HG02884 (cell line): Measurements from ENCODE around the gene OR6C65.
"Not testable (repeated sequence)": the region's sequence is repeated elsewhere in the genome, so short reads cannot be mapped to it uniquely, and the experiment has no call there.

Source experiments
- ATAC-seq: cut with Tn5 transposase; IDR thresholded peaks from one replicate; pipeline ENCODE4 v1.9.1; 2021; ENCODE audit warnings: mild to moderate bottlenecking, moderate library complexity; ENCODE audit not compliant: unreplicated experiment

The OR6C65 gene

DNA sequence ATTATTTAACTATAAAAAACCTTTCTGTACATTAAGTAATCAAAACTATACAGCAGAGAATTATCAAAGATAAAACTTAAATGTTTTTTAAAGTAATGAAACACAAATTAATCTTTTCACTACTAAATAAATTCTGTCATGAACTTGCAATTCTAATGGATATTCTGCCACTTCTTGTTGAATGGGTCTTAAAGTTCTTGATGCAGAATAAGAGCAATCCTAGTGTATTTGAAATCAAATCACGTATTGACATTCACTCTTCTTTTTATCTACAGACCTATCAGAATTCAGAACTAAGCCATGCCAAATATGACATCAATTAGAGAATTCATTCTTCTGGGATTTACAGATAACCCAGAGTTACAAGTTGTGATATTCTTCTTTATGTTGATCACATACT, at the start of gene OR6C65:
TSS of gene OR6C65 (plus strand) at position 301 of the 400 bp plus-strand sequence. CDS start at position 301, 0 bp downstream.
- no peak for ATAC-seq

DNA sequence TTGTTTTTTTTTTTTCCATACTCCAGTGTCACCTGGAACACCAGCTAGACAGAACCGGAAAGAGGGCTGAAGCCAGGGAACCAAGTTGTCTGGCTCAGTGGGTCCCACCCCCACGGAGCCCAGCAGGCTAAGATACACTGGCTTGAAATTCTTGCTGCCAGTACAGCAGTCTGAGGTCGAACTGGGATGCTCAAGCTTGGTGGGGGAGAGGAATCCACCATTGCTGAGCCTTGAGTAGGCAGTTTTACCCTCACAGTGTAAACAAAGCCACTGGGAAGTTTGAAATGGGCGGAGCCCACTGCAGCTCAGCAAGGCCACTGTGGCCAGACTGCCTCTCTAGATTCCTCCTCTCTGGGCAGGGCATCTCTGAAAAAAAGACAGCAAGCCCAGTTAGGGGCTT, 45.0 kb upstream of the OR6C65 start:
- not testable (repeated sequence) for ATAC-seq

DNA sequence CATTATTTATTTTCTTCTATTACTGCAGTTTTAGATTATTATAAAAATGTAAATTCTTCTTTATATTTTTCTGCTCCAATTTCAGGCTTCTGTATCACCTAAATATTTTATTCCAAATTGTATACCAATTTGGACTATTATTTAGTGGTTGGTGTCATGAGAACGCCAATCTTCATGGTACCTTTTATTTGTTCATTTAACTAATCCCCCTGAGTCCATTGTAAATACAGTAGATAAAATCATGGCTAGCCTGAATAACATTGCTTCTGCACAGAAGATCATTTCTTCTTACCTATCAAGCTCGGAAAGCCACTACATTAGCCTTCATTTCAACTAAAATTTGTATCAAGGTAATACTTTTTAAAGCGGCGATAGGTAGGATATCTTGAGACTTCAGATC, 37.7 kb upstream of the OR6C65 start, which contains the start of gene OR6C75:
TSS of gene OR6C75 (plus strand) at position 301 of the 400 bp plus-strand sequence. CDS start 2,136 bp downstream, outside the sequence.
- ATAC-seq: no peak

DNA sequence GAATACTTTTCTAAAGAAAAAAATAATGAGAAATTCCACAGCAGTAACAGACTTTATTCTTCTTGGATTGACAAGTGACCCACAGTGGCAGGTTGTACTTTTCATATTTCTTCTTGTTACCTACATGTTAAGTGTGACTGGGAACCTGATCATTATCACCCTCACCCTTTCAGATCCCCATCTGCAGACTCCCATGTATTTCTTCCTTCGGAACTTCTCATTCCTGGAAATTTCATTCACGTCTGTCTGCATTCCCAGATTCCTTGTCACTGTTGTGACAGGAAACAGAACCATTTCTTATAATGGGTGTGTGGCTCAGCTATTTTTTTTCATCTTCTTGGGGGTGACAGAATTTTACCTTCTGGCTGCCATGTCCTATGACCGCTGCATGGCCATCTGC, 35.2 kb upstream of the OR6C65 start:
- ATAC-seq: no peak

DNA sequence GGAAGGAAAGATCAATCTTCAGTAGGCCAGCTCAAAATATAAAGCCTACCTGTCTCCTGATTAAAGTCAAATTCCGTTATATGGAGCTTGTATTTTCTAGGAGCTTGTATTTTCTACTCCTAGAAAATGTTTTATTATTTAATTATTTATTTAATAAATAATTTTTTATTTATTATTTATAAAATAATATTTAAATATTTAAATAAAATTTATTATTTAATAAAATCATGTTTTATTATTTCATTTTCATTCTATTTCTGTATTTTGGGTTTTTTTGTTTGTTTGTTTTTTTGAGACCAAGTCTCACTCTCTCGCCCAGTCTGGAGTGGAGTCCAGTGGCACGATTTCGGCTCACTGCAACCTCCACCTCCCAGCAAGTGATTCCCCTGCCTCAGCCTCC, 27.8 kb upstream of the OR6C65 start:
- no peak for ATAC-seq

DNA sequence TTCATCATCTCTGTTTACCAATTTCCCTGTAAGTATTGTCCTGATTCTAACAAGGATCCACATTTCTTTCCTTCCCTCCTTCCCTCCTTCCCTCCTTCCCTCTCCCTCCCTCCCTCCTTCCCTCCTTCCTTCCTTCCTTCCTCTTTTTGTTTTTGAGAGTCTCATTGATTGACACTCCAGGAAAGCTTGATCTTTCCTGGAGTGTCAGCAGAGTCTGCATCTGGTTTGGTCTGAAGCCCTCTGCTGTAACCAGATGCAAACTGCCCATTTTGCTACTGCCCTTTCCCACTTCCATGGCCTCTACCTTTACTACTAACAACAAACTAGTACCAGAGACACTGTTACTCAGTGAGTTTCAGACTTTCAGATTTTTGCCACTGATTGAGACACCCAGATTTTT, 14.4 kb upstream of the OR6C65 start:
- no peak for ATAC-seq

DNA sequence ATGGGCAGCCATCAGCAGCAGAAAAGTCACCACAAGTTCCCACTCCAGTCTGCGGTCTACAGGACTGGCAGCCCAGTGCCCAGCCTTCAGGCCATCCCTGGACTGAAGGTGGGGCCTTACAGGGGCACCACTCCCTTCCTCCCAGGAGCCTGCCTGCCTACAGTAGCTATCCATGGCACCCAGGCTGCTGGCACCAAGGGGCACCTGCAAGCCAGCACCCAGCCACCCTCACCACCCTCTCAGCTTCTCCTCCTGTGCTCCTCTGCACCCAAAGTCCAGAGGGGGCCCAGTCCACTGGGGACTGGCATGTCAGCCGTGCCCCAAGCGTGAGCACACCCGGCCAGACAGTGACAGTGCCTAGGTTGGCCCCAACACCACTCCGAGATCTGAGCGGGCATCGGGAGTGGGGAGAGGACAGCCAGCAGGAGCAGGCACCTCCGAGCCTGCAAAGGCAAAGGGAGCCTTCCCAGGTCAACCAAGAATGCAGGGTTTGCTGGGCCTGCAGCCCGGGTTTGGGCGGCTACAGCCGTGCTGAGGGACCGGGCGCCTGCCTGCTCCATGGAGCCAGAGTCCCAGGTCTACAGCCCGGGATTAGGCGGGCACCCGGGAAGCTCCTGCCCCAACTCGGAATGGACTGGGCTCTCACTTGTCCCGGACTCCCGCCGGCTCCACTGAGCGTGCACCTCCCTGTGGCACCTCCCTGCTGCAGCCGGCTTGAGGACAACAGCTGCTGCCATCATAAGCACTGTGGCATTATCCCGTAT, 8.1 kb upstream of the OR6C65 start:
- no peak for ATAC-seq

DNA sequence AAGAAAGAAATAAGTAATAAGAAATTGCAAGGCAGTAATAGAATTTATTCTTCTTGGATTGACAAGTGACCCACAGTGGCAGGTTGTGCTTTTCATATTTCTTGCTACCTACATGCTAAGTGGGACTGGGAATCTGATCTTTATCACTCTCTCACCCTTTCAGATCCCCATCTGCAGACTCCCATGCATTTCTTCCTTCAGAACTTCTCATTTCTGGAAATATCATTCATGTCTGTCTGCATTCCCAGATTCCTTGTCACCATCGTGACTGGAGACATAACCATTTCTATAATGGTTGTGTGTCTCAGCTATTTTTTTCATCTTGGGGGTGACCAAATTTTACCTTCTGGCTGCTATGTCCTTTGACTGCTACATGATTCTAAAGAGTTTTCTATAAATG, 4.0 kb upstream of the OR6C65 start:
- ATAC-seq: no peak

DNA sequence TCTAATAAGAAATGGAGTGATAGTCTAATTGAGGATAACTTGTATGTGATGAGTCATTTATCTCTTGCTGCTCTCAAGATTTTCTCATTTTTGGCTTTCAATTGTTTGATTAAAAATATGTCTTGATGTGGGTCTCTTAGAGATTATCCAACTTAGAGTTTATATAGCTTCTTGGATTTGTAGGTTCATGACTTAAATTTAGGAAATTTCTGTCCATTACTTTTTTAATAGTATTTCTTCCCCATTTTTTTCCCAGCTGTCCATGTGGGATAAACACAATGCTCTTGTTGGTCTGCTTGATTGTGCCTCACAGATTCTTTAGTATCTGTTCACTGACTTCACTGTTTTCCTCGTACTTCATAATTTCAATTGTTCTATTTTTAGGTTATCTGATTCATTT, 7.5 kb downstream of the OR6C65 start:
- no peak for ATAC-seq

DNA sequence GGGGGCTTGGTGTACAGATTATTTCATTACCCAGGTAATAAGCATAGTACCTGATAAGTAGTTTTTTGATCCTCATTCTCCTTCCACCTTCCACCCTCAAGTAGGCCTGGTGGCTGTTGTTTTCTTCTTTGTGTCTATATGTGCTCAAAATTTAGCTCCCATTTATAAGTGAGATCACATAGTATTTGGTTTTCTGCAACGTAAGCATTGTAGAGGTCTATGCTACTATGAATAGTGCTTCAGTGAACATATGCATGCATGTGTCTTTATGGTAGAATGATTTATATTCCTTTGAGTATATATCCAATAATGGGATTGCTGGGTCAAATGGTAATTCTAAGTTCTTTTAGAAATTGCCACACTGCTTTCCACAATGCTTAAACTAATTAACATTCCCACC, 8.8 kb downstream of the OR6C65 start:
- ATAC-seq: not testable (repeated sequence)

DNA sequence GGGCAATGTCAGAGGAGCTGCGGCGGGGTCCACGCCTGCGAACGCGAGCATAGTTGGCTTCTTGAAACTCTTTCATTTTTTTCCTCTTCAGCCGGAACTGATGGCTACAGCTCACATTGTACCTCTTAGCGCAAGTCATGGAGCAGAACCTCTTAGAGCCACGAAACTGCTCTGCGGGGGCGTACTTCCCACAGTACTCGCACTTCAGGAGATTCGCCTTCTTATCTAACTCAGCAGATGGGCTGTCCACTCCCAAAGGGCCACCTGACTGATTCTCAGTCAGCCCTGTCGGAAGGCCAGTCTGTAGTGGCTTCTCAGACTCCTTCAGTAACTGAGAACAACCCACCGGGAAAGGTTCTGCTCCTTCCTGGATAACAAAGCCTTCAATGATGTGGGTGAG, 11.8 kb downstream of the OR6C65 start:
- not testable (repeated sequence) for ATAC-seq

DNA sequence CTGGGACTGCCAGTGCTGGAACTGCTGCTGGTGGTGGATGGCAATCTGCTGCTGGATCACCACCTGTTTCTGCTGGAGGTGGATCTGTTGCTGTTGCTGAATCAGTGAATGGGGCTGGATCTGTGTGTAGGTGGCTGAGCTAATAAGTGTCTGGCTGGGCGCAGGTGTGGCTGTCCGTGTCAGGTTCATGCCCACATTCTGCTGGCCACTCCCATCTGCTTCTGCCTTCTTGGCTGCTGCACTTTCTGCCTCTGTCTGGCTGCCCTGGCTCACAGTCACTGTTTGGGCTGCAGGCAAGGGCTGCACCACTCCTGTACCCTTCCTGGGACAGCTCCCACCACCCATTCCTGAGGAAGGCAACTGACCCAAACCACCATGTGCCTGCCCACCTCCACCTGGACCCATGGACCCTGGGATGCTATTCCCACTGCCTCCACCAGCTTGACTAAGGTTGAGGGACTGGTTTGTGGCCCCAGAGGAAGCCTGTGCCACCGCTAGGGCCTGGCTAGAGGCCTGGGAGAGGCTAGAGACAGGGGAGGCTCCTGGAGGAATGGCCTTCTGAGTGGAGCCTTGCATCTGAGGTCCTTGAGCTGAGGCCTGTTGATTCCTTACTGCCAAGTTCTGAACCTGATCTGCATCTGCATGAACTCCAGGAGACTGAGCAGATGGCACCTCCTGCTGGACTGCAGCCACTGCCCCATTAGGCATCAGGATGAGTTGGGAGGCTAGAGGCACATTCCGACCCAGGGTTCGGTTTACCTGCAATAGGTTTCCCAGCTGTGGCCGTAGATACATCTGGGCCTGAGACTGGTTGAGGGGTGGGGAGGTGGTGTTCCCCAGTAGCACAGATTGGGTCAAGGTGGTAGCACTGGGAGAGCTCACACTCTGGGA, 13.4 kb downstream of the OR6C65 start:
- ATAC-seq: not testable (repeated sequence)

DNA sequence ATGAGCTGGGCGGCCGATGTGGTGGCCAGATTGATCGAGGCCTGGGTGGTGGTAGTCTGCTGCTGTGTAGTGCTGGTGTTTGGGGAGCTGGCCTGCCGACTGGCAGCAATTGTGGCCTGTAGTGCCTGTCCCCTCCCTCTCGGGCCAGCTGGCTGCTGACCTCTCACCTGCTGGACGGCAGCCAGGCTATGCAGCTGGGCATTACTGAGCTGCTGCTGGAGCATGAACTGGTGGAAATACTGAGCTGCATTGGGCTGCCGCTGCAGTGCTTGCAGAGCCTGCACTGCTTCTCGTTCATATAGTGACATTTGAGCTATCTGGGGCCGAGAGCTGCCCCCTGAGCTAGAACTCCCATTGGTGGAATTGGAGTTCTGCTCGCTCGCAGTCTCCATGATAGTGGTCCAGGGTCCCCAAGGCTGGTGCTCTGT, 14.1 kb downstream of the OR6C65 start:
- ATAC-seq: not testable (repeated sequence)

DNA sequence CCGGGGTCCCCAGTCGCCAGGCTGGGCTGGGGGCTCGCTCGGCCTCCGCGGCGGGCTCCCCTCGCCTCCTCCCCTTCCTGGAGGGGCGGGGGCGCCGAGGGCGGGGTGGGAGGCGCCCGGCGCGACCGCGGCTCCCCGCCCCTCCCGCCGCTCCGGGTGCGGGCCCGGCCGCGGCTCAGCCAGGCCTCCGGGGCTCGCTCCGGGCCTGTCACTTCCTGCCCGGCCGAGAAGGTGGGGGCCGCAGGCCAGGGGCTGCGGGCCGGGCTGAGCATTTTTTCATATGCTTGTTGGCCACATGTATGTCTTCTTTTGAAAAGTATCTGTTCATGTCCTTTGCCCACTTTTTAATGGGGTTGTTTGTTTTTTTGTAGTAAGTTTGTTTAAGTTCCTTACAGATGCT, 14.6 kb downstream of the OR6C65 start:
- ATAC-seq: not testable (repeated sequence)

DNA sequence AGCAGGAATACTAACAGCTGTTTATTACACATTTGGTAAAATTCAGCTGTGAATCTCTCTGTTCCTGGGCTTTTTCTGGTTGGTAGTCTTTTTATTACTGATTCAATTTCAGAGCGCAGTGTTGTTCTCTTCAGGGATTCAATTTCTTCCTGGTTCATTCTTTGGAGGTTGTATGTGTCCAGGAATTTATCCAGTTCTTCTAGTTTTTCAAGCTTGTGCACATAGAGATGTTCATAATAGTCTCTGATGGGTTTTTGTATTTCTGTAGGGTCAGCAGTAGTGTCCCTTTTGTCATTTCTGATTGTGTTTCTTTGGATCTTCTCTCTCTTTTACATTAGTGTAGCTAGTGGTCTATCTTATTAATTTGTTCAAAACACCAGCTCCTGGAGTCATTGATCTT, 16.6 kb downstream of the OR6C65 start:
- ATAC-seq: no peak

DNA sequence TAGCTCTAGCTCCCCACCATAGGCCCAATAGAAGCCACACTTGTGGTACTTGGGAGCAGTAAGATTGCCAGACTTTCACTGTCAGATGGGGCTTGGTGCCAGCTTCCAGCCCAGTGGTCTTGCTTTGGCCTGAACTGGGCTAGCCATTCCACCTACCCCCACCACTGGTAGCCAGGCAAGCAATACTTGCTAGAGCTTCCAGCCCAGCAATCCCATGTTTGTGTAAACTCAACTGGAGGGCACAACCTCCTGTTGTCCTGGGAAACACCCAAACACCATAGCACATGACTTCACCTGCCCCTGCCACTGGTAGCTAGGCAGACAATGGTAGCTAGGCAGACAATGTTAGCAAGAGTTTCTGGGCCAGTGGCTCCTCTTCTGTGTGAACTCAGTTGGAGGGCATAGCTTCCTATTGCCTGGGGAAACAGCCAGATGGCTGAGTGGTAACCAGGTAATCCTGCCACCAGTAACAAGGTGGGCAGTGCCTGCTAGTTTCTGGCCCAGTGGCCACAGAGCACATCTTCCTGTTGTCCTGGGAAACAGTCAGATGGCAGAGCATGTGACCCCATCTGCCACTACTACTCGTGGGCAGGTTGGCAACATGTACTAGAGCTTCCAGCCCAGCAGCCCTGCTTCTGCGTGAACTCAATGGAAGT, 20.1 kb downstream of the OR6C65 start:
- ATAC-seq: no peak

DNA sequence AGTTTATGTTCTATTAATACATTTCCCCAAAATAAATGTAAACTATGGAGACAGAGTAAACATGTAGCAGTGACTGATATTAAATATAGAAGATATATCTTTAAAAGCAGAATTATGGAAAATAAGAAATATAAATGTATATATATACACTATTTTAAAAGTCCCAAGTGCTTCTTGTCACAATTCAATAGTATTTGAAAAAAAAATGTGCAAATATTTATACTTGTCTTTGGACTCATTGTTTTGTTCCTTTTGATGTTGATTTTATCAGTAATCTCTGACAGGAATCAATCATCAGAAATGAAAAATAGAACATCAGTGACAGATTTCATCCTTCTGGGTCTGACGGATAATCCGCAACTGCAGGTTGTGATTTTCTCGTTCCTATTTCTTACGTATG, 25.6 kb downstream of the OR6C65 start, which contains the start of gene OR6C76:
TSS of gene OR6C76 (plus strand) at position 301 of the 400 bp plus-strand sequence. CDS start at position 301, 0 bp downstream.
- no peak for ATAC-seq

DNA sequence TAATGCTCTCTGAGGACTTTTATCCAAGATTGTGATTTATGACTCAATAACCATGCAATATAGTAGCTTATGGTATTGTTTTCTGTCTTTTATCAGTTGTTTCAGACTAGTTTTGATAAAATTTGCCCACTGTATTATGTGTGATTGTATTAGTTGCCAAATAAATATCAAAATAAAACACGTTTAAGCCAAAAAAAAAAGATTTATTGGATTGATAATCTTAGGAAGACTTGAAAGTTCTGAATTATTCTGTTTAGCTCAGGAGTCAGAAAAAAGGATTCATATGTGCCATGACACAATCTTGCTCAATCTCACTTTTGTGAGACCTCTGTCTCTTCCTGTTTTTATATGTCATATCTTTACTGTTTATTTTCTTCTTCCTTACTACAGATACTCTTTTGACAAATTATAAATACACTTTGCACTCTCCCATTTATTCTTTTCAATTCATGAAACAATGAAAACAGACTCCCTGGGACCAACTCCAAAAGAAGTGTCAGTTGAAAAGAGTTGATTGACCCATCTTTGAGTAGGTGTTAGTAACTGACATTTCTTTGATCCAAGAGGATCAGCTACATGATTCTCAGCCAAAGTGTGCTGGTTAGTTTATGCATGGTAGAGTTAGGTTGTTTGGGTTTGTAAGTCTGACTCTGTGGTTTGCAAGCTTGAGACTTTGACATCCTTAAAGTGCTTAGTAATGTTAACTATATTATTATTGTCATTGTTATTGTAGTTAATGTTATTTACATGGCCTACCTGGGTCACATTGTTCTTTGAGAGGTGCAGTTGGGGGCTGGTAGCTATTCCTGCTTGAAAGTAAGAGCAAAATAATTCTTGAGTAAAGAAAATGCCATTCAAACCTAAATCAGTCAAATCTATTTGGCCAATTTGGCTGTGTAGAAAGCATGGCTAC, 28.3 kb downstream of the OR6C65 start:
- ATAC-seq: no peak

DNA sequence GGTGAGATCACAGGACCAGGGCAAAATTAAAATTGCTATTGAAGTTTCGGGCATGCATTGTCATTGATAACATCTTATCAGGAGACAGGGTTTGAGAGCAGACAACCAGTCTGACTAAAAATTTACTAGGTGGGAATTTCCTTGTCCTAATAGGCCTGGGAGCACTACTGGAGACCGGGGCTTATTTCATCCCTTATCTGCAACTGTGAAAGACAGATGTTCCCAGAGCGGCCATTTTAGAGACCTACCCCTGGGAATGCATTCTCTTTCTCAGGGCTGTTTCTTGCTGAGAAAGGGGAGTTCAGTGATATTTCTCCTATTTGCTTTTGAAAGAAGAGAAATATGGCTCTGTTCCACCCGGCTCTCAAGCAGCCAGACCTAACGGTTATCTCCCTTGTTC, 40.9 kb downstream of the OR6C65 start:
- not testable (repeated sequence) for ATAC-seq

DNA sequence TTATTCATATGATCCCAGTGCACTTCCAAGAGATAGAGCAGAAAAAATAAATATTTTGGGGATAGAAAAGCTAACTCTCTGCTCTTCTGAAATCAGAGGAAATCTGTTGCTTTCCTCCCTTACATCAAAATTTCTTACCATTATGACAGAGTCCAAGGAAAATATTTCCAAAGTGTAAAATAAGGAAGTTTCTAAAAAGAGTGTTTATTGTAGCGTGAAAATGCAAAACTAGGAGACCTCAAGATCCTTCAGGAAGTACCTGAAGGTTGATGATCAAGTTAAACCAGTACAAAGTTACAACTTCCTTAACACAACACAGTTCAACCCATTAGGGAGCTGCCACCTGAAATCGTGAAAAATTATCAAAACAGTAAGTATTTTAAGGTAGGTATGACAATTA, 43.4 kb downstream of the OR6C65 start, which contains the start of gene OR6C2:
TSS of gene OR6C2 (plus strand) at position 301 of the 400 bp plus-strand sequence. CDS start 8,138 bp downstream, outside the sequence.
- no peak for ATAC-seq
